ENCODE data around the gene ADD3.
"Not testable (repeated sequence)": the region's sequence is repeated elsewhere in the genome, so short reads cannot be mapped to it uniquely, and the experiment has no call there.

ADD3 gene

DNA sequence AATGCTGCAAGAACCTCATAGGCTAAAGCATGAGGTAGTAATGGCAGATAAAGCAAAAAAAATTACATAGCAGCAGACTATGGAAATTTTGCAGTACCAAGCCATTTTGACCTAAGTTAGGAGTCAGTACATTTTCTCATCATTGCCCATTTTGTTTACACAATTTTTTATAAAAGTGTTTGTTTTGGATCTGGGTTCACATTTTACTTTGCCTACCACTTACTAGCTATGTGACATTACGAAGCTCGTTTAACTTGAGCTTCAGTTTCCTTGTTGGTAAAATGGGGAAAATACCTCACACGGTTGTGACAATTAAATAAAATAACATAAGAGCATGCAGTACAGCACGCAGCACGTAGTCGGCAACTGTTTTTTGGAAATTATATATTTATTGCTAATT lies 99.6 kb downstream of the ADD3 start:
- peak overlapping the region in 1 of 2 donors; percentile 40 for H3K27ac ChIP-seq
- H3K27me3 ChIP-seq, result no peaks in the 10 kb centered on the region
- no peaks in the 10 kb centered on the region for H3K9me3 ChIP-seq
- H3K4me3 ChIP-seq, result no peak overlapping the region
- H3K36me3 ChIP-seq, result peaks cover 0 to 11% (median 6%) of the 10 kb centered on the region in 3 donors
- intact Hi-C loops (cut with DNase I; ENCODE audit: low total_unique reads), result no loop called here
- TF ChIP-seq, protein P1, sequence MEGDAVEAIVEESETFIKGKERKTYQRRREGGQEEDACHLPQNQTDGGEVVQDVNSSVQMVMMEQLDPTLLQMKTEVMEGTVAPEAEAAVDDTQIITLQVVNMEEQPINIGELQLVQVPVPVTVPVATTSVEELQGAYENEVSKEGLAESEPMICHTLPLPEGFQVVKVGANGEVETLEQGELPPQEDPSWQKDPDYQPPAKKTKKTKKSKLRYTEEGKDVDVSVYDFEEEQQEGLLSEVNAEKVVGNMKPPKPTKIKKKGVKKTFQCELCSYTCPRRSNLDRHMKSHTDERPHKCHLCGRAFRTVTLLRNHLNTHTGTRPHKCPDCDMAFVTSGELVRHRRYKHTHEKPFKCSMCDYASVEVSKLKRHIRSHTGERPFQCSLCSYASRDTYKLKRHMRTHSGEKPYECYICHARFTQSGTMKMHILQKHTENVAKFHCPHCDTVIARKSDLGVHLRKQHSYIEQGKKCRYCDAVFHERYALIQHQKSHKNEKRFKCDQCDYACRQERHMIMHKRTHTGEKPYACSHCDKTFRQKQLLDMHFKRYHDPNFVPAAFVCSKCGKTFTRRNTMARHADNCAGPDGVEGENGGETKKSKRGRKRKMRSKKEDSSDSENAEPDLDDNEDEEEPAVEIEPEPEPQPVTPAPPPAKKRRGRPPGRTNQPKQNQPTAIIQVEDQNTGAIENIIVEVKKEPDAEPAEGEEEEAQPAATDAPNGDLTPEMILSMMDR (IDR thresholded peaks at IDR 0.05), result no peak
- peaks cover 0 to 30% (median 6%) of the 10 kb centered on the region in 4 donors for H3K4me1 ChIP-seq
- DNase-seq, result no peak

DNA sequence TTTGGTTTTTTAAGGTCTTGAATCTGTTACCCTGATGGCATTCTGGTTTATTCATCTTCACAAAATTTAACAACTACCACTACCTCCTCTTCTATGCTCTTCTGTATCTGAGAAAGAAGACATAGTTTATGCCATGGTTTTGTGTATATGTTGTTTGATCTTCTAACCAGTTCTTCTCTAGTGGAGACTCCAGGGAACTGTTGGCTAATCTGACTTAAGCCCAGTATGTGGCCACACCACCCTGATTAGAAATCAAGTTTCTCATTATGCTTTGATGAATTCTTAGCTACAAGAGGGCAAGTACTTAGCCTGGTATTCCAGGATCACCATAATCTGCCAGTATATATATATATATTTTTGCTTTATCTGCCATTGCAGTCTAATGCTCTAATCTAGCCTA lies 100.1 kb downstream of the ADD3 start:
- intact Hi-C loops (cut with DNase I; ENCODE audit: low total_unique reads), result no loop called here
- H3K36me3 ChIP-seq, result peaks cover 2 to 14% (median 7%) of the 10 kb centered on the region in 3 donors
- H3K27ac ChIP-seq, result peak overlapping the region in 1 of 2 donors; percentile 40
- H3K27me3 ChIP-seq, result no peaks in the 10 kb centered on the region
- TF ChIP-seq, protein P1 (IDR thresholded peaks at IDR 0.05), result no peak
- H3K9me3 ChIP-seq, result no peaks in the 10 kb centered on the region
- peaks cover 0 to 30% (median 6%) of the 10 kb centered on the region in 4 donors for H3K4me1 ChIP-seq
- no peak for DNase-seq
- H3K4me3 ChIP-seq, result no peak overlapping the region

DNA sequence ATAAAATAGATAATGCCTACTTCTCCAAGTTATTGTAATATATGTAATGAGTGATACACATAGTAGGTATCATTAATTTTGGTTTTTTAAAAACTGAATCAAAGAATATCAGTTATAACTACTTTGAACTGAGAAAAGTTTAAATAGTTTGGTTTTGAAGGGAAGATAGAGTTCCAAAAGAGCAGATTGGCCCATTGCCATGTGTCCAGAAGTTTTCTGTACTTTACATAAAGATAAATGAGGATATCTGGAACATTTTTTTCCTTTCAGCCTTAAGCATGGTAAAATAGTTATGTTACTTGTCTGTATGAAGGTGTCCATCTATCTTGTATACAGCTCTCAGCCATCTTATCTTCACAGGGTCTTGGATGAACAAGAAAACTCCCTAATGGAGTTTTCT lies 101.7 kb downstream of the ADD3 start:
- H3K27me3 ChIP-seq, result no peaks in the 10 kb centered on the region
- H3K4me1 ChIP-seq, result peaks cover 0 to 30% (median 6%) of the 10 kb centered on the region in 4 donors
- DNase-seq, result no peak
- TF ChIP-seq, protein P1 (IDR thresholded peaks at IDR 0.05), result no peak
- H3K36me3 ChIP-seq, result peaks cover 9 to 18% (median 17%) of the 10 kb centered on the region in 3 donors
- intact Hi-C loops (cut with DNase I; ENCODE audit: low total_unique reads), result no loop called here
- H3K4me3 ChIP-seq, result no peak overlapping the region
- H3K27ac ChIP-seq, result no peak overlapping the region
- no peaks in the 10 kb centered on the region for H3K9me3 ChIP-seq

DNA sequence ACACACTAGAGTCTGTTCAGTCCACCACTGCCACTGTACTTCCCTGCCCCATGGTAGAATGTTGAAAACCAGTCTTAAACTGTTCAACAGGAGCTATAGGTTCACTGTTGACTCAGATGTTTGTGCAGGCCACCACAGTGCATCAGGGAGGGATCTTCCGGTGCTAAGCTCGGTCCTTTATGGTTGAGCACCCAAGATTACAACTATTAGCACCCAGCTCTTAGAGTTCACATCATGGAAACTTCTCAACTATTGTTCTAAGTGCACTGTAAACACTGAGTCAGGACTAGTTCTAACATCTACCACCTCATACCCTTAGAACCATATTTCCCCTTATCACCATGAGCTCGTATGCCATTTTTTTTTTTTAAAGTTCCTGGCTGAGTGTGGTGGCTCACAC lies 102.6 kb downstream of the ADD3 start:
- TF ChIP-seq, protein P1 (IDR thresholded peaks at IDR 0.05), result no peak
- Histone ChIP-seq H3K36me3 (peaks cover 9 to 27% (median 20%) of the 10 kb centered on the region in 3 donors), H3K9me3 (no peaks in the 10 kb centered on the region), H3K4me1 (peaks cover 0 to 30% (median 6%) of the 10 kb centered on the region in 4 donors), H3K27me3 (no peaks in the 10 kb centered on the region), H3K4me3 (no peak overlapping the region), H3K27ac (no peak overlapping the region)
- DNase-seq, result no peak
- intact Hi-C loops (cut with DNase I; ENCODE audit: low total_unique reads), result no loop called here

DNA sequence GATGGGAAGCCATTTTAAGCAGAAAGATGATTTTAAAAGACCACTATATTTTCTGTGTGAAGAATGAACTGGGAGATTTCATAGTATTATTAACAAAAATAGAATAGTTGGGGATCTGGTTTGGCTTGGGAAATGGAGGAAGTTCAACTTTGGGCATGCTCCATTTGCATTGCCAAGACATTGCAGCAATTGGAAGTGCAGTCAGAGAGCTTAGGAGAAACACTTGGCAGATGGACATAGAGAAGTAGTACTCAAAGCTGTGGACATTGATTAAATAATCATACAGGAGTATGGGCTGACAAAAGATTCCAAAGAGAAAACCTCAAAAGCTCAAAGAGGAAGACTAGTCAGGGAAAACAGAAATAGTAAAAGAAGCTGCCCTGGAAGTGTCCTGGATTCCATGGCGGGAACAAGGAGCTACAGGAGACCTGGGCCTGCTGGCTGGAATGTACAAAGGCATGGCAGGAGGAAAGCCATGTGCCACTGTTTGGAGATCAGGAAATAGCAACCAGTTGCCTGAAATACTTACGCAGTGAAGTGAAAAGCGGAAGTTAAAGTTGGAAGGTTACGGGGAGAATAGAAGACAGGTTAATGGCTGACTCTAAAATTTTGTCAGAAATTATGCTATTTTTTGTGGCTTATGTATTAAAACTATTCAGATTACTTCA lies 106.0 kb downstream of the ADD3 start:
- Histone ChIP-seq H3K27ac (no peak overlapping the region), H3K27me3 (no peaks in the 10 kb centered on the region), H3K4me1 (peaks cover 0 to 15% (median 0%) of the 10 kb centered on the region in 4 donors), H3K4me3 (no peak overlapping the region), H3K9me3 (no peaks in the 10 kb centered on the region), H3K36me3 (peaks cover 9 to 35% (median 20%) of the 10 kb centered on the region in 3 donors)
- TF ChIP-seq, protein P1 (IDR thresholded peaks at IDR 0.05), result no peak
- DNase-seq, result no peak
- intact Hi-C loops (cut with DNase I; ENCODE audit: low total_unique reads), result no loop called here

DNA sequence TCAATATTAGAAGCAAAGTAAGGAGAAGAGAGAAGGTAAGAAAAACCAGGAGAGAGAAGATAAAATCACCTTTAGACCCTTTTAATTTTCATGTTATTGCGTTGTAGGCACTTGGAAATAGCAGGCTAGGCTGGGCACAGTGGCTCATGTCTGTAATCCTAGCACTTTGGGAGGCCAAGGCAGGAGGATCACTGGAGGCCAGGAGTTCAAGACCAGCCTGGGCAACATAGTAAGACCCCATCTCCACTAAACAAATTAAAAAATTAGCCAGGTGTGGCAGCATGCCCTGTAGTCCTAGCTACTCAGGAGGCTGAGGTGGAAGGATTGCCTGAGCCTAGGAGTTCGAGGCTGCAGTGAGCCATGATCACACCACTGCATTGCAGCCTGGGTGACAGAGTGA lies 106.9 kb downstream of the ADD3 start:
- DNase-seq; H3K27me3 ChIP-seq; H3K27ac ChIP-seq; H3K9me3 ChIP-seq; intact Hi-C loops (cut with DNase I; ENCODE audit: low total_unique reads); H3K4me3 ChIP-seq: not testable (repeated sequence)
- H3K36me3 ChIP-seq, result peaks cover 9 to 44% (median 20%) of the 10 kb centered on the region in 3 donors
- peaks cover 0 to 19% (median 4%) of the 10 kb centered on the region in 4 donors for H3K4me1 ChIP-seq

Measured in tibial artery (tissue), 4 donors.